Suprapubic skin (tissue), 4 donors: Measurements from ENCODE around the gene NUDT4. TPM values are rescaled to one million over a fixed set of nuclear protein-coding genes. Genes with fewer than 3 reads are reported as not detected.

Experiments used
- DNase-seq, 2 donors: peaks; one replicate each; pipeline ENCODE4 v3.0.0-alpha.2; 2019; ENCODE audit warnings: low spot score in 2 of 2
- H3K27ac ChIP-seq: fragments of 200-600 bp; sonication (generic); one replicate; pipeline ENCODE4 v1.5.1; 2019
- H3K27me3 ChIP-seq: fragments of 200-600 bp; sonication (generic); one replicate; pipeline ENCODE4 v1.5.1; 2019
- H3K36me3 ChIP-seq: fragments of 200-600 bp; sonication (generic); one replicate; pipeline ENCODE4 v1.5.1; 2019
- H3K4me1 ChIP-seq: fragments of 200-600 bp; sonication (generic); one replicate; pipeline ENCODE4 v1.5.1; 2019
- H3K4me3 ChIP-seq: fragments of 200-600 bp; sonication (generic); one replicate; pipeline ENCODE4 v1.5.1; 2019; ENCODE audit warnings: mild to moderate bottlenecking
- H3K9me3 ChIP-seq: fragments of 200-600 bp; sonication (generic); one replicate; pipeline ENCODE4 v1.5.1; 2019
- EP300 ChIP-seq: sonication (generic); formaldehyde crosslinking; IDR thresholded peaks from one replicate; pipeline ENCODE4 v1.6.1; 2017; ENCODE audit warnings: antibody characterized with exemption
- POLR2A ChIP-seq, 2 donors: fragments of 450-650 bp; IDR thresholded peaks; one replicate each; pipeline ENCODE4 v1.6.1; 2017; ENCODE audit warnings: antibody characterized with exemption in 2 of 2, mild to moderate bottlenecking in 2 of 2, moderate library complexity in 2 of 2
- POLR2AphosphoS5 ChIP-seq, 3 donors: sonication (generic); formaldehyde crosslinking; IDR thresholded peaks; one replicate each; pipeline ENCODE4 v1.6.1; 2017; ENCODE audit warnings: antibody characterized with exemption in 3 of 3
- WGBS: methylation state at CpG from one replicate; pipeline ENCODE4 v1.1.5; 2018; 5-methylcytosine and 5-hydroxymethylcytosine counted together
- total RNA-seq, 4 donors: library from RNA; depleted of rRNA; stranded (reverse); fragments of >200 nt; gene quantifications; one replicate each; pipeline ENCODE4 v1.1.0, GENCODE V29; 2016
- TF ChIP-seq, protein P1 (sequence below), 2 donors: fragments of 200-600 bp in 1 of 2; fragments of 450-650 bp in 1 of 2; sonication (generic) in 1 of 2; IDR thresholded peaks; one replicate each; pipeline ENCODE4 v1.5.1; 2016 to 2019; ENCODE audit warnings: antibody characterized with exemption in 2 of 2, mild to moderate bottlenecking in 1 of 2, moderate library complexity in 1 of 2

Gene NUDT4
- total RNA-seq, 4 donors from 2014 or later: 27.1 to 46.7 (median 34.5) TPM

DNA sequence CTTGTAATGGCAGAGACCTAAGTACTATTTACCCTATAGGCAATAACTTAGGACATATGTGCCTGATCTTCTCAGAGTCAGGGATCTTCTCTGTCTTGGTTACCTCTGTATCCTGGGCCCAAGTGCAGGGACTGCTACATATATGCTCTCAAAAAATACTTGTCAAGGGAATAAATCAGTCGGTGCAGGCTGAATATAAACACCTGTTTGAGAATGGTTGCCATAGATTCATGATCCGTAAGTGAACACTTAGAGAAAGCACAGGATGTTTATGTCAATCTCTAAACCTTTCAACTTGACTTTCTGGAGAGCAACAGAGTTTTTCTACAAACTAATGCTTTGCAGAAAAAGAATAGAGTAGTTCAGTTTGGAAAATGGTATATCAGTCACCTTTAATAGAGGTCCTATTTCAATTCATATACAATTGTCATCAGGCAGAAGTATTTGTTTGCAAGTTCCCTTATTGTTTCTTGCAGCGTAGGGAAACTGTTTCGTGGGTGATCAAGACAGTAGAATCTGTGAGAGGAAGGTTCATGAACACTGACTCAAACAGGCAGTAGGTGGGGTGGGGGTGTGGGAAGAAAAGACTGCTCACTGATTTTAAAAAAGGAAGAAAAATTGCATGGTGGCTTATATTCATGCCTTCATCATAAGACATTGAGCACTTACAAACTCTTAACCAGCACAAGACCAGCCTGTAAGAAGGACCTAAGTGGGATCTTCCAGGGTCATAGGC is 70.0 kb downstream of the NUDT4 start:
- H3K4me3 ChIP-seq: no peak overlapping the region
- H3K4me1 ChIP-seq: peaks cover 10% of the 10 kb centered on the region
- no peaks in the 10 kb centered on the region for H3K9me3 ChIP-seq
- H3K27ac ChIP-seq: no peak overlapping the region
- TF ChIP-seq, protein P1, sequence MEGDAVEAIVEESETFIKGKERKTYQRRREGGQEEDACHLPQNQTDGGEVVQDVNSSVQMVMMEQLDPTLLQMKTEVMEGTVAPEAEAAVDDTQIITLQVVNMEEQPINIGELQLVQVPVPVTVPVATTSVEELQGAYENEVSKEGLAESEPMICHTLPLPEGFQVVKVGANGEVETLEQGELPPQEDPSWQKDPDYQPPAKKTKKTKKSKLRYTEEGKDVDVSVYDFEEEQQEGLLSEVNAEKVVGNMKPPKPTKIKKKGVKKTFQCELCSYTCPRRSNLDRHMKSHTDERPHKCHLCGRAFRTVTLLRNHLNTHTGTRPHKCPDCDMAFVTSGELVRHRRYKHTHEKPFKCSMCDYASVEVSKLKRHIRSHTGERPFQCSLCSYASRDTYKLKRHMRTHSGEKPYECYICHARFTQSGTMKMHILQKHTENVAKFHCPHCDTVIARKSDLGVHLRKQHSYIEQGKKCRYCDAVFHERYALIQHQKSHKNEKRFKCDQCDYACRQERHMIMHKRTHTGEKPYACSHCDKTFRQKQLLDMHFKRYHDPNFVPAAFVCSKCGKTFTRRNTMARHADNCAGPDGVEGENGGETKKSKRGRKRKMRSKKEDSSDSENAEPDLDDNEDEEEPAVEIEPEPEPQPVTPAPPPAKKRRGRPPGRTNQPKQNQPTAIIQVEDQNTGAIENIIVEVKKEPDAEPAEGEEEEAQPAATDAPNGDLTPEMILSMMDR (IDR thresholded peaks at IDR 0.05): no peak
- no peaks in the 10 kb centered on the region for H3K36me3 ChIP-seq
- no peaks in the 10 kb centered on the region for H3K27me3 ChIP-seq
- DNase-seq: no peak
- 77% methylated on average over 4 of the region's 4 CpGs for WGBS

DNA sequence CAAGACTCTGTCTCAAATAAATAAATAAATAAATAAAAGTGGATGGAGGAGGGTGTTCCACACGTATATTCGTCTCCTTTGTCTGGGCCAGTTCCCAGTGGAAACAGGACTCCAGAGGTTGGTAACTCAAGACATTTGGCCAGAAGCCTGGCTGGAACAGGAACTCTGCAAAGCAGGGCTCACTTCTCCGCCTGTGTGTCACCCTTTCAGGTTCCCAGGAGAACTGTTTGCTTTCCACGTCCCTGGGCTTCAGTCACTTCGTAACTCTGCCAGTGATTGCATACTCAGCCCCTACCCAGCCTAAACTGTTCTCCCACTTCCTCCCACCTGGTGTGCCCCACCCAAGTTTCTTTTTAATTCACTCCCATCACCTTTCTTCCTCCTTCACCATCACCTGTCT is 71.1 kb downstream of the NUDT4 start:
- TF ChIP-seq POLR2AphosphoS5 (IDR thresholded peaks at IDR 0.05): no peak
- no peak for TF ChIP-seq POLR2A (IDR thresholded peaks at IDR 0.05)
- no peak for TF ChIP-seq EP300
- TF ChIP-seq, protein P1 (IDR thresholded peaks at IDR 0.05): no peak
- WGBS: 76% methylated on average over 5 of the region's 5 CpGs
- Histone ChIP-seq H3K4me1 (peaks cover 1% of the 10 kb centered on the region), H3K9me3 (no peaks in the 10 kb centered on the region), H3K36me3 (no peaks in the 10 kb centered on the region), H3K27ac (no peak overlapping the region), H3K27me3 (no peaks in the 10 kb centered on the region), H3K4me3 (no peak overlapping the region)
- no peak for DNase-seq

DNA sequence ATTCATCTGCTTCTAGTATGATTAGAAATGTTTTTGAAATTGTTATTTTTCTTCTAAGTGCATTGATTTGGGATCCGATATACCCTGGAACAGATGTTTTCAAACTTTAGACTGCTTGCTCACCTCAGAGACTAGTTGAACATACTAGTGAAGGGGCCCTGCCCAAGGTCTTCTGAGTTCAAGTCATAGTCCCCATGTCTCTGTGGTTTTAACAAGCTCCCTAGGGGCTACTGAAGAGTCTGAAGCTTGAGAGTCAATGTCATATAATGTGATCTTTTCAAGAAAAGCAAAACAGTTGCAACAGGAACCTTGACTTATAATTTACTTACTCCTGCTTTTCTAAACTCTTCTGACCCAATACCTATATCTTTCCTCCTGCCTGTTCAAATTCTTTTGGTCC is 71.6 kb downstream of the NUDT4 start:
- Histone ChIP-seq H3K4me3 (no peak overlapping the region), H3K27me3 (no peaks in the 10 kb centered on the region), H3K4me1 (no peaks in the 10 kb centered on the region), H3K27ac (no peak overlapping the region), H3K9me3 (no peaks in the 10 kb centered on the region), H3K36me3 (no peaks in the 10 kb centered on the region)
- DNase-seq: no peak
- no peak for TF ChIP-seq POLR2AphosphoS5 (IDR thresholded peaks at IDR 0.05)
- TF ChIP-seq, protein P1 (IDR thresholded peaks at IDR 0.05): no peak
- no peak for TF ChIP-seq EP300
- no peak for TF ChIP-seq POLR2A (IDR thresholded peaks at IDR 0.05)
- 80% methylated on average over 1 of the region's 1 CpG for WGBS

DNA sequence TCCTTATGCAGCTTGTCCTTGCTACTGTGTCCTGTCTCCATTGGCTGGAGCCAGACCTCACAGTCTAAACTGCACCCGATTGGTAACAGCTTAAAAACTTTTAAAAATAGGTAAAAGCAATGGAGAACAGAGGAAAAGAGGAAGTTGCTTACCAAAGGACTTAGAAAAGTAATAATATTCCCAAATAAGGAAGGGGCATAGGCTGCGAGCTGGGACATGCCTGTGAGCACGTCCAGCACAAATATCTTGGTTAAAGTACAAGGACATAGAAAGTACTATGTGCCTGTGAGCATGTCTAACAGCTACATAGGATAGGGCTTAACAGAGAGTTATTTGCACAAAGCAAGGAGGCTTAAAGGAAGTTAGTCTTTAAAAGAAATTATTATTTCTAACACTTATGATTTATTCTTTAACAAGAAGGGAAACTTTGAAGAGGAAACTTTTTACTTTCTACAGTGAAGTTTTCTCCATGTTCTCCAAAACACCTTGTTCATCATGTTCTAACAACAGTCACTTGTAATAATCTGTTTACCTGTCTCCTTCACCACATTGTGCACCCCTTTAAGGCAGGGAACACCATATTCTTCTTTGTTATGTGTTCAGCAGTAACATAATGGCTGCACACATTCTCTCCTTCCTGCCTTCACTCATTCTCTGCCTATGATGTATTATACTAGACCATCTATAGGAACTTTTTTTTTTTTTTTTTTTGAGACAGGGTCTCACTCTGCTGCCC is 73.9 kb downstream of the NUDT4 start:
- 64% methylated on average over 3 of the region's 3 CpGs for WGBS
- TF ChIP-seq, protein P1 (IDR thresholded peaks at IDR 0.05): no peak
- Histone ChIP-seq H3K4me1 (no peaks in the 10 kb centered on the region), H3K27me3 (no peaks in the 10 kb centered on the region), H3K36me3 (no peaks in the 10 kb centered on the region), H3K27ac (no peak overlapping the region), H3K4me3 (no peak overlapping the region), H3K9me3 (no peaks in the 10 kb centered on the region)
- DNase-seq: no peak

DNA sequence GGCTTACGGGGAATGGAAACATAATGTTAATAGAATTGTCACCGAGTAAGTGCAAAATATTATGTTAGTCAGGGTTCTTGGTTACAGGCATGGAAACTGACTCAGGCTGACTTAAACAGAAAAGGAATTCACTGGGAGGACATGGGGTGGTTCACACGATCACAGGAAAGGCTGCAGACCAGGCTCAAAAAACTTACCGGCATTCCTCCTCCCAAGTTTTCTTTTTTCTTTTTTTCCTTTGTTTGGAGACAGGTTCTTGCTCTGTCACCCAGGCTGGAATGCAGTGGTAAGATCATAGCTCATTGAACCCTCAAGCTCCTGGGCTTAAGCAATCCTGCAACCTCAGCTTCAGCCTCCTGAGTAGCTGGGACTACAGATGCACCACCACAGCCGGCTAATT is 75.9 kb downstream of the NUDT4 start:
- TF ChIP-seq, protein P1 (IDR thresholded peaks at IDR 0.05): no peak
- TF ChIP-seq POLR2A (IDR thresholded peaks at IDR 0.05): no peak
- no peak for TF ChIP-seq POLR2AphosphoS5 (IDR thresholded peaks at IDR 0.05)
- no peak for TF ChIP-seq EP300
- no peaks in the 10 kb centered on the region for H3K27me3 ChIP-seq
- H3K9me3 ChIP-seq: no peaks in the 10 kb centered on the region
- no peaks in the 10 kb centered on the region for H3K36me3 ChIP-seq
- no peaks in the 10 kb centered on the region for H3K4me1 ChIP-seq
- no peak overlapping the region for H3K27ac ChIP-seq
- H3K4me3 ChIP-seq: no peak overlapping the region
- 84% methylated on average over 5 of the region's 5 CpGs for WGBS
- no peak for DNase-seq
